ENCODE measurements around the gene METTL15.

DNA sequence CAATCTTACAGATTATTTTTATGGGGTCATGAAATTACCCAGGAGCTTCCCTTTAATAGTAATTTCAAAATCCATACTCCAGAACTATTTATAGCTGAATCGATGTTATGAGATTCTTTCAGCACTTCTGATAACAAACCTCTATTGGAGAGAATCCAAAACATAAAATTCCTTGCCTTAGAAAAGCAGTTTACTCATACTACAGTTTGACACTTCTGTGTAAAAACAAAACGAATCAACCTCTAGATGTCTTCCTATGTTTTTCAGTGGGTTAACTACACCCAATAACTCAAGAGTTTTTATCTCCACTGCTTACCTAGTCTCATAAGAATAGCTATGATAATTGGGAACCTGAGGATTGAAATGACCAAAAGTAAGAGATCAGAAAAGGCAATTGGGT, 35.9 kb upstream of the METTL15 start:
- TF ChIP-seq, protein P1, sequence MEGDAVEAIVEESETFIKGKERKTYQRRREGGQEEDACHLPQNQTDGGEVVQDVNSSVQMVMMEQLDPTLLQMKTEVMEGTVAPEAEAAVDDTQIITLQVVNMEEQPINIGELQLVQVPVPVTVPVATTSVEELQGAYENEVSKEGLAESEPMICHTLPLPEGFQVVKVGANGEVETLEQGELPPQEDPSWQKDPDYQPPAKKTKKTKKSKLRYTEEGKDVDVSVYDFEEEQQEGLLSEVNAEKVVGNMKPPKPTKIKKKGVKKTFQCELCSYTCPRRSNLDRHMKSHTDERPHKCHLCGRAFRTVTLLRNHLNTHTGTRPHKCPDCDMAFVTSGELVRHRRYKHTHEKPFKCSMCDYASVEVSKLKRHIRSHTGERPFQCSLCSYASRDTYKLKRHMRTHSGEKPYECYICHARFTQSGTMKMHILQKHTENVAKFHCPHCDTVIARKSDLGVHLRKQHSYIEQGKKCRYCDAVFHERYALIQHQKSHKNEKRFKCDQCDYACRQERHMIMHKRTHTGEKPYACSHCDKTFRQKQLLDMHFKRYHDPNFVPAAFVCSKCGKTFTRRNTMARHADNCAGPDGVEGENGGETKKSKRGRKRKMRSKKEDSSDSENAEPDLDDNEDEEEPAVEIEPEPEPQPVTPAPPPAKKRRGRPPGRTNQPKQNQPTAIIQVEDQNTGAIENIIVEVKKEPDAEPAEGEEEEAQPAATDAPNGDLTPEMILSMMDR (conservative IDR thresholded peaks at IDR 0.05; ENCODE audit: low read depth, low read length) = no peak
- TF ChIP-seq EZH2phosphoT487 (IDR thresholded peaks at IDR 0.05; ENCODE audit: borderline replicate concordance, low read length) (no peak), EZH2 (IDR thresholded peaks at IDR 0.05; ENCODE audit: low read length, unreplicated experiment) (no peak)
